Measurements from ENCODE around the gene MPDZ.

GRCh38 chr9:13268469-13268868 lies 11.0 kb downstream of the MPDZ start:
- TF ChIP-seq, protein P1, sequence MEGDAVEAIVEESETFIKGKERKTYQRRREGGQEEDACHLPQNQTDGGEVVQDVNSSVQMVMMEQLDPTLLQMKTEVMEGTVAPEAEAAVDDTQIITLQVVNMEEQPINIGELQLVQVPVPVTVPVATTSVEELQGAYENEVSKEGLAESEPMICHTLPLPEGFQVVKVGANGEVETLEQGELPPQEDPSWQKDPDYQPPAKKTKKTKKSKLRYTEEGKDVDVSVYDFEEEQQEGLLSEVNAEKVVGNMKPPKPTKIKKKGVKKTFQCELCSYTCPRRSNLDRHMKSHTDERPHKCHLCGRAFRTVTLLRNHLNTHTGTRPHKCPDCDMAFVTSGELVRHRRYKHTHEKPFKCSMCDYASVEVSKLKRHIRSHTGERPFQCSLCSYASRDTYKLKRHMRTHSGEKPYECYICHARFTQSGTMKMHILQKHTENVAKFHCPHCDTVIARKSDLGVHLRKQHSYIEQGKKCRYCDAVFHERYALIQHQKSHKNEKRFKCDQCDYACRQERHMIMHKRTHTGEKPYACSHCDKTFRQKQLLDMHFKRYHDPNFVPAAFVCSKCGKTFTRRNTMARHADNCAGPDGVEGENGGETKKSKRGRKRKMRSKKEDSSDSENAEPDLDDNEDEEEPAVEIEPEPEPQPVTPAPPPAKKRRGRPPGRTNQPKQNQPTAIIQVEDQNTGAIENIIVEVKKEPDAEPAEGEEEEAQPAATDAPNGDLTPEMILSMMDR (IDR thresholded peaks at IDR 0.05; ENCODE audit: low read depth, low read length): no peak
- no peak for TF ChIP-seq EZH2phosphoT487 (IDR thresholded peaks at IDR 0.05; ENCODE audit: low read depth)

Data from OCI-LY3 (cell line).